Caki2 (cell line): ENCODE results near the gene TNFSF11. TPM values are rescaled to one million over a fixed set of nuclear protein-coding genes. Genes with fewer than 3 reads are reported as not detected.

ENCODE experiments used
- DNase-seq: peaks from one replicate; pipeline ENCODE4 v3.0.0-alpha.2; 2015; ENCODE audit warnings: low read depth
- in situ Hi-C: cut with HindIII; loops from 2 replicates; pipeline ENCODE4 v1.10.0; 2016; ENCODE audit warnings: low sequenced_read_pairs, low pct_unique_long_range_greater_than_20kb, mixed read lengths
- total RNA-seq: library from RNA; depleted of rRNA; stranded (reverse); fragments of >200 nt; shearing (Covaris generic); gene quantifications from 2 replicates; pipeline ENCODE4 v1.2.3, GENCODE V29; 2014; ENCODE audit warnings: low replicate concordance; rRNA removed

Gene TNFSF11, protein sequence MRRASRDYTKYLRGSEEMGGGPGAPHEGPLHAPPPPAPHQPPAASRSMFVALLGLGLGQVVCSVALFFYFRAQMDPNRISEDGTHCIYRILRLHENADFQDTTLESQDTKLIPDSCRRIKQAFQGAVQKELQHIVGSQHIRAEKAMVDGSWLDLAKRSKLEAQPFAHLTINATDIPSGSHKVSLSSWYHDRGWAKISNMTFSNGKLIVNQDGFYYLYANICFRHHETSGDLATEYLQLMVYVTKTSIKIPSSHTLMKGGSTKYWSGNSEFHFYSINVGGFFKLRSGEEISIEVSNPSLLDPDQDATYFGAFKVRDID
- total RNA-seq, result not detected in 2 replicates

DNA sequence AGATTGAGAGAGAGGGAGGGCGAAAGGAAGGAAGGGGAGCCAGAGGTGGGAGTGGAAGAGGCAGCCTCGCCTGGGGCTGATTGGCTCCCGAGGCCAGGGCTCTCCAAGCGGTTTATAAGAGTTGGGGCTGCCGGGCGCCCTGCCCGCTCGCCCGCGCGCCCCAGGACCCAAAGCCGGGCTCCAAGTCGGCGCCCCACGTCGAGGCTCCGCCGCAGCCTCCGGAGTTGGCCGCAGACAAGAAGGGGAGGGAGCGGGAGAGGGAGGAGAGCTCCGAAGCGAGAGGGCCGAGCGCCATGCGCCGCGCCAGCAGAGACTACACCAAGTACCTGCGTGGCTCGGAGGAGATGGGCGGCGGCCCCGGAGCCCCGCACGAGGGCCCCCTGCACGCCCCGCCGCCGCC, at the start of gene TNFSF11:
TSS of gene TNFSF11 (plus strand) at position 142 of the 400 bp plus-strand sequence. CDS start at position 294, 152 bp downstream.
- in situ Hi-C loops, result no loop called here
- DNase-seq, result no peak

GRCh38 chr13:42524487-42525034, 49.4 kb upstream of the TNFSF11 start:
- in situ Hi-C loops, result no loop called here
- DNase-seq, result peak; percentile 27

DNA sequence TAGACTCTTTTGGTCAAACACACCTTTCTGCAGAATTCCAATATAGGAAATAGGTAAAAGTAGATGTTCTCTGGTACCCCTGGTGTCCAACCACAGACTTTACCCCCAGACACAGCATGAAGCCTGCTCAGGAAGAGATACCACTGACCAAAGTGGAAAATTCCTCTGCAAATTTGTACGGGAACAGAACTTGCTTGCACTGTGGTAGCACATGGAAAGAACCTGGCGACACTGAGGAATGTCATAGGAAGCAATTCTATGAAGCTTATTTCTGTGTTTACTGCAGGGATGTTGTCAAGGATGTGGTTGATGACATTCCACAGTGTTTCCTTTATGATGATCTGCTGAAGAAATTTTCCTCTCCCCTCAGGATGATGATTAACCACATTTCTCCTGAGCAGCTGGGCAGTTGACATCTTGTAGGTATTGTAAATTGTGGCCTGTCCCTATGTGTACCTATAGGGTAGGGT, 48.9 kb upstream of the TNFSF11 start:
- peak; percentile 23 for DNase-seq
- in situ Hi-C loops, result no loop called here

- DNase-seq, result no peak
- in situ Hi-C loops, result no loop called here
These were observed 47.7 kb upstream of the TNFSF11 start for GRCh38 chr13:42526276-42526675.

GRCh38 chr13:42526804-42527203, 47.1 kb upstream of the TNFSF11 start:
- no peak for DNase-seq
- in situ Hi-C loops, result no loop called here

DNA sequence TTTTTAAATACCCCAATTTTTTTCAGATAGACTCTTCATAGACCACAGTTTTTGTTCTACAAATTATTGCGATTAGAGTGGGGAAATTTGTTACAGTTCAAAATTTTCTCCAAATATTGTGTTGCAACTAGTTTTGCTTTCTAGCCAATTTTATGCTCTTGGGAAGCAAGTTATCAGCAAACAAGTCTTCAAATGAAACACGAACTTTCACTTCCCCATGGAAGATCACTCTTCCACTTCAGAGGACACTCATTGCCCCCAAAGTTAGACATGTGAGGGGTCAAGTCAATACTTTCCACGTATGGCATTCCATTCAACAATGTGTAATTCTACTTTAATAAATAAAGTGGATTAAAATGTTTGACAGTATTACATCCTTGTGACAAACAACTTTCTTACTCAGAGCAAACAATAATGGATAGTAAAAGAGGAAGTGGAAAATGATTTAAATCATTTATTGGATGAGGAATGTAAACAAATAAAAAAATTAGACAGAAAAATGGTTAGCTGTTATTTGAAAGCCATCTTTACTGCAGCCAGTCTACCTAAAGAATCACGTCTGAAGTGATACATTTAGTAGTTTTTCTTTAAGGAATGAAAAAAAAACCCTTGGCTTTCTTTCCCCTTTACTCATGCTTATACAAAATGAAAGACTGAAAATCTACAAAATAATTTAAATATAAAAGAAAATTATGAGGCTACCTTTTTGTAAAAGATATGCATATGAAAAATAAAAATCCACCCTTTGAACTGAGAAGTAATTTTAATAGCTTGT, 41.2 kb upstream of the TNFSF11 start:
- in situ Hi-C loops, result no loop called here
- DNase-seq, result no peak

DNA sequence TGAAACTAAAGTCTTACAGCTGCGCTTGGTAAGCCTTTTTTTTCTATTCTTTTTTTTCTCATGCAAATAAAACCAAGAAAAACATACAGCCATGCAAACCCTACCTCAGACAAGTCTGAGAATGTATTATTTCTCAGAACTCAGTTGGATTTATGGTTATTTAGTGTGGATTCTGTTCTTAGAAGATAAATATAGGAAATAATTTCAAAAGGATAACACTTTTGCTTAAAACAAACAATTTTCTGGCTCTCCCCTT, 40.7 kb upstream of the TNFSF11 start:
- no peak for DNase-seq
- in situ Hi-C loops, result no loop called here

DNA sequence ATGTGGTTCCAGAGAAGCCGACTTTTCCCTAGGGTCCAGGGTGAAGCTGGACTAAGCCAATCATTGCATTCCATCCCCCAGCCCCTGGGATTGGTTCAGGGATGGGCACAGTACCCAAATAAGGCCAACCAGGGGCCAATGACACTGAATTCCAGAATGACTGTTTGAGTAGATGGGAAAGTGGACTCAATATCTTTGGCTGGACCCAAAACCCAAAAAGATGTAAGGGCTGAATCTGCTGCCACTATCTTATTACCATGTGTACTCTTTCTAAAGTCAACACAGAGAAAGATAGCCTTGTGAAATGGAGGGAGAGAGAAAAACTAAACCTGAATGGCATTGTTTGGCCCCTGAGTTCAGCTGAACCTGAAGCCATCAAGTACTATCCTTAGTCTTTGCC, 39.2 kb upstream of the TNFSF11 start:
- in situ Hi-C loops, result no loop called here
- no peak for DNase-seq

DNA sequence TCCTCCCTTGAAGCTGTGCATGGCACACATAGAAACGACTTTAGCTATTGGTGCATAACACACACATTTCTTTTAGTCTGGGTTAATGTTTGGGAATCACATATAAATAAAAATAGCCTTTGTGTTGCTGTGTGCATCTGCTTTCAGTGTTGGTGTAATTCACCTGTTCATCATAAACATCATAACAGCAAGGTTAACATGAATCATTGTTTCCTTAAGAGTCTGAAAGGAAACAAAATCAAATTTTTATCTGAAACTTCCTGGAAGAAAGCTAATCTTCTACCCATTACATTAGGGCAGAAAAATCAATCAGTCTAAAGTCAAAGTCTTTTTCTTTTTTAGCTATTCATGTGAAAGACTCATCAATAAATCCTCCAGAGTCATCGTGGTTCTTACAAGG, 35.0 kb upstream of the TNFSF11 start:
- no peak for DNase-seq
- in situ Hi-C loops, result no loop called here

DNA sequence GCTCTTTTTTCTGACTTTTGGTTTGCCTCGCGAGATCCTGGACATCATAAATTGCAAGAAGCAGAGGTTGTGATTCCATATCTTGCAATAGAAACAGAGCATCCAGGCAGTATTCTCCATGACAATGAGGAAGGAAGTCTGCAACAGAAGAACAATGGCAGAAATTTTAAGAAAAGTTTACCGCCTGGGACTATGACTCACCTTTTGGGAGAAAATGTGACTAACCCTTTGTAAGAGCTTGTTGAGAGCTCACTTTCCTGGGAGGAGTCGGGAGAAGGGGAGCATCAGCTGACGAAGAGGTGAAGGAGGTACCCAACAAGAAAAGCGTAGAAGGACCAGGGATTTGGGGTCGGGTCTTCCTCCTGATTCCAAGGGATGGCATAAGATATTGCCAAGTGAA, 34.3 kb upstream of the TNFSF11 start:
- no peak for DNase-seq
- in situ Hi-C loops, result no loop called here

DNA sequence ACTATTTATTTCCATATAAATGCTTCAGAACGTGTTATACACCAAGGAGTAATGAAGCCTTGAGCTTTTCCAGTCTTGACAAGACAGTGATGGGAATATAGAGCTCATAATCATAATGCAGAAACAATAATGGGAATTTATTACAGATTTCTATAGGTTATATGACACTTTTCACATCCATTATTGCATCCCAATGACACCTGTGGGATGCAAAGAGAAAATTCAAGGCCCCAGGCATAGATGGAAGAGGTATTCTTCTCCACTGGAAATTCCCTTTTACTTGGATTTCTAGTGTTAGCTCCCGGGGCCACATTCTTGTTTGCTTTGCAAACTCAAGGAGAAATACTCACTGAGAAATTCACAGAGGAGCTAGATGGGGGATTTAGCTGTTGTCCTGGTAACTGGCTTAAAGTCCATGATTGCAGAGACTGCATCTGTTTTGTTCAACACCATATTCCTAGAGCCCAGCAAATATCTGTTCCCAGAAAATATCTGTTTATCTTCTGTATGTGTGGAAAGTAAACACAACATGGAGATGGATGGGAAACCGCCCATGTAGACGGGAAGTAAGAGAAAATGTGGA, 30.6 kb upstream of the TNFSF11 start:
- DNase-seq, result no peak
- in situ Hi-C loops, result no loop called here

- in situ Hi-C loops, result no loop called here
- DNase-seq, result no peak
These were observed 29.6 kb upstream of the TNFSF11 start for GRCh38 chr13:42544246-42544926.

- no peak for DNase-seq
- in situ Hi-C loops, result no loop called here
These were observed 28.1 kb upstream of the TNFSF11 start for GRCh38 chr13:42545842-42546241.

DNA sequence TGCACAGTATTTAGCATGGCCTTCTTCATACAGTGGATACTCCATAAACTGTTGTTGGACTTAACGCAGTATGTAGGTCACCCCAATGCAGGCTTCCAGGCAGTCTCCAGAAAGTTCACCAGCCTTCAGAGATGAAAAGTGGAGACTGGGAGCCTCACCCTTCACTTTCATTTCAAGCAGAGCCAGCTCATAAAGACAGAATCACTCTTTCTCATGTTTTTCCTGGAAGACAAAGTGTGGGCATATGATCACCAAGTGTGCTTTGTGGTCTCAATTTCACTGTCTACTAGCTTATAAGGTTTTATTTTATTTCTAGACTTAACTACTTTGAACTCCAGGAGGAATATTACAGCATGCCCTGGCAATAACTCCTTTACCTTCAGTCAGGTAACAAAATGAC, 26.3 kb upstream of the TNFSF11 start:
- in situ Hi-C loops, result no loop called here
- no peak for DNase-seq

DNA sequence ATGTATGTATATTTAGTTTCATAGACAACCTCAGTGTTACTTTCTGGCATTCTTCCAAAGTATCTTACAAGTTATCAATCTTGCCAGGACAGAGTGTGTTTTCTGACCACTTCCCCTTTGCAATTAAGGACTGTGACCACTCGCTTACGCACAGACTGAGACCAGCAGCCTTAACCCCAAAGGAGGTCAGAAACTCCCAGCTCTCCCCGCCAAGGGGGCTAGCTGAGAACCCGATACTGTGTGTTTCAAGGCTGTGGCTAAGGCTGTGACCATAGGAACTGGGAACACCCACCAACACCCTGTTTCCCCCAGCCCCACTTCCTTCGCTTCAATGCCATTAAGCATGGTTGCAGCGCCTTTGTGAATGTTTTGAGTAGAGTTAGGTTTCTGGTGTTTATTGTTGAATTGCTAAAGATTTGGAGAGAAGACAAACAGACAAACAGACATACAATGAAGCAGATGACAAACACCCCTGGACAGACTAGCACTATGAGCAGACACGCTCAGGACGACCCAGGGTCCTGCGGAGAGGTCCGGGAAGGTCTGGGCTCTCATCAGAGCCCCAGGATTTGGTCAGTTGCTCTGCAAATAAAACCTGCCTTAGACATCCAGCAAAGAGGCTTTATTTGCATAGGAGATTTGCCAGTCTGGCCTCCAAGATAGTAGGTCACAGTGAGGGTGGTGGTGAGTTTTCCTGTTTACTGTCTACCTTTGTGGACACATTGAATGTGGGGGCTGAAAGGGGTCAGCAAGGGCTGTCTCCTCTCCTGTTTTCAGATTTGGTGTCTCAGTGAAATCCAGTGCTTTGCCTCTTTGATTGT, 25.0 kb upstream of the TNFSF11 start:
- DNase-seq, result no peak
- in situ Hi-C loops, result no loop called here

DNA sequence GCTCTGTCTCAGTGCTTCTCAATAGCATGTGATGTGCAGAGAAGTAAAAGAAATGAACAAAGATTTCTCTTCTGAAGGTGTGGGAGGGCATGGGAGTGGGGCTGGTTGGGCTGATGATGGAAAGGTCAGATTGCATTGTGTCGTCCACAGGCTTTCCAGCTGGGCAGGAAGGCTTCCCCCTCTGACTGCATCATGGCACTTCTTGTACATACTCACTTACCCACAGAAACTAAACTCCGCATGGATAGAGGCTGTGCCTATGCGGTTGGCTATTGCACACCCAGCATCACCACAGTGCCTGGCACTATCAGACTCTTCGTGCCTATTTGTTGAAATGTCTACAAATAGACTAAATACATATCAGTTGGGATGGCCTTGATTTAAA, 24.4 kb upstream of the TNFSF11 start:
- in situ Hi-C loops, result no loop called here
- no peak for DNase-seq

DNA sequence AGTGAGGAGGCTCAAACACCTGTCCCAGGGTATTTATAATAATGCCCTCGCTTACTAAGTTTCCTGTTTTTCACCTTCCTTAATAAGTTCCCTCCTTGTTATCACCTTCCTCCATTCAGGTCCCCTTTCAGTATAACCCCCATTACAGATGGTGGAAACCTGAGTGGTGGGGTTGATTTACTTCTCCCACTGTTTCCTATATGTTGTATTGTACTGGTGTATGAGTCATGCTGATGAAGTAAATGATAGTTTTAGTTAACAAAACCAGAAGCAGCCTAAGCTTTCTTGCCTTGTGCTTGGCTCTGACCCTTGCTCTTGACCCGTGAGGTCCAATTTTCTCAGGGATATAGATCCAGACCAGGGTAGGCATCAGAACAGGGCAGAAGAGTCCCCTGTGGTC, 22.3 kb upstream of the TNFSF11 start:
- no peak for DNase-seq
- in situ Hi-C loops, result no loop called here
